Rectal smooth muscle tissue (tissue), 1 donor: Measurements from ENCODE around the gene DLG2.
A peak's percentile ranks its signal among the peaks of the same experiment; 100 is the strongest.
"Not testable (repeated sequence)": the region's sequence is repeated elsewhere in the genome, so short reads cannot be mapped to it uniquely, and the experiment has no call there.

Experiments
- H3K27ac ChIP-seq: one replicate; pipeline ENCODE4 v1.7.0; 2013; ENCODE audit warnings: low read depth, low read length, inconsistent platforms
- H3K27me3 ChIP-seq: one replicate; pipeline ENCODE4 v1.7.0; 2013; ENCODE audit warnings: low read length; ENCODE audit not compliant: control insufficient read depth, insufficient read depth
- H3K36me3 ChIP-seq: one replicate; pipeline ENCODE4 v1.7.0; 2013; ENCODE audit warnings: low read length; ENCODE audit not compliant: control insufficient read depth, insufficient read depth
- H3K4me1 ChIP-seq: one replicate; pipeline ENCODE4 v1.7.0; 2013; ENCODE audit warnings: low read length; ENCODE audit not compliant: control insufficient read depth, insufficient read depth
- H3K4me3 ChIP-seq: one replicate; pipeline ENCODE4 v1.7.0; 2013; ENCODE audit warnings: low read length
- H3K9ac ChIP-seq: one replicate; pipeline ENCODE4 v1.7.0; 2013; ENCODE audit warnings: low read length

The DLG2 gene

DNA sequence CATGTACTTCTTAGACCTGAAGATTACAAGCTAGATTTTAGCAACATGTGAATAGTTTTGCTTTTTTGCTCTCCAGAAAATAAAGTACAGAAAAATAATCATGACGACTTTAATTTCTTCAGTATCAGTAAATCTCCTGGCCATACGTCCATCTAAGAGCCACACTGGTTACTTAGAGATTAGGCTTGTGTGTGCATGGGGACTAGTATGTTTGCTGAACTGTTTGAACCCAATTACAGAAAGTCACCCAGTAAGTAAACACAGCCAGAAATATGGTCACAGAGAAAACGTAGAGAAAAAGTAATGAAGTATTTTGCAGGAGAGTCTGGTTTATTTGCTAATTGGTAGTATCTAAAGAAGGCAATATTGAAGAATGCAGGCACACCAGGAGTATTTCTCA is 1287.3 kb downstream of the DLG2 start:
- H3K4me1 ChIP-seq: no peaks in the 10 kb centered on the region
- no peak overlapping the region for H3K9ac ChIP-seq
- H3K27me3 ChIP-seq: no peaks in the 10 kb centered on the region
- no peak overlapping the region for H3K4me3 ChIP-seq
- no peak overlapping the region for H3K27ac ChIP-seq
- H3K36me3 ChIP-seq: no peaks in the 10 kb centered on the region

DNA sequence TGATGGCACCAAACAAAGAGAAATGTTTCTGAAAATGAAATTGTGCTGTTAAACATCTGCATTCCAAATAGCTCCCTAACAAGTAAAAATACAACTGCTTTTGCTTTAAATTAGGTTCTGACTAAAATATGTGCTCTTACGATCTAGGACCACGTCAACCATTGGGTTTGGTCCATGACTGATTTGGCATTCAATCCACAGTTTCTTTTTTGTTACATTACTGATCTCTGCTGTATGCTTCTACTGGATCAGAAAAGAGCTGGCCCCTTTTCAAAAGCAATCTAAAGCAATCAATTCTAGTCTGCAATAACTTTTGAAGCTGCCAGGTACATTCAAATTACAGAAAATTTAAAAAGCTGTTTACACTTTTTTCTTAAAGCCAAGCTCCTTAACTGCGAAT is 1293.9 kb downstream of the DLG2 start:
- Histone ChIP-seq H3K4me1 (no peaks in the 10 kb centered on the region), H3K9ac (no peak overlapping the region), H3K27ac (no peak overlapping the region), H3K36me3 (no peaks in the 10 kb centered on the region), H3K4me3 (no peak overlapping the region), H3K27me3 (no peaks in the 10 kb centered on the region)

DNA sequence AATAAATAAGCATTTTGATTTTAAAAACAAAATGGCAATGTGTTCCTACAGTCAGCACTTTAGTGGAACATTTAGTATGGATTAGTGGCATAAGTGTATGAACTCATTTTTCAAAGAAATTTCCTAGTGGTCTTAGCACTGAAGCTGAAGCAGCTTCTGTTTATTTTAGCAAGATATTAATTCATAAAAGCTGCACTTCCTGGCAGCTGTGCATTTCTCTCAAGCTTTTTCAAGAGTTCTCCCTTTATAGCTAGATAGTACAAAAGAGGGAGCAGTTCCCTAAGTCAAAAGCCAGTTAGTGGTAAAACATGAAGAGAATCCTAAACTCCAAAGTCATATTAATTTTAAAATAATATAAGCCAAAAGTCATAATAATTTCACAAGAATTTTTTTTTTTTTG is 1304.9 kb downstream of the DLG2 start:
- no peaks in the 10 kb centered on the region for H3K36me3 ChIP-seq
- no peak overlapping the region for H3K4me3 ChIP-seq
- H3K27me3 ChIP-seq: no peaks in the 10 kb centered on the region
- H3K9ac ChIP-seq: no peak overlapping the region
- no peak overlapping the region for H3K27ac ChIP-seq
- H3K4me1 ChIP-seq: no peaks in the 10 kb centered on the region

DNA sequence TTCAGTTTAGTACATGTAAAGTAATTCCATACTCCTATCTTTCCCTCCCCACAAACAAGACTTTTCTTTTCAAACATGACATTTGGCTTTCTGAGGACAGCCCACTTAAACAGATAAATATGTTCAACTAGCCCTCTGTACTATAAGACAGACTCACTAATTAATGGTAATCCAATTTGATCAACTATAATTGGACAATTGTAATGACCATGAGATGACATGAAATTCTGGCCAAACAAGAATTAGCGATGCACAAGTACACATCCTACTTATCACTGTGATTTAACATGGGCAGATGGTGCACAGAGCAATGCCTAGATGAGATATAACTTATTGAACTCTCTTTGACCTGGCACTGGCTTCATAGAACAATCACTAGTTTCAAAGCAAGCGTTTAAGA is 1307.3 kb downstream of the DLG2 start:
- Histone ChIP-seq H3K9ac (no peak overlapping the region), H3K4me3 (no peak overlapping the region), H3K27ac (no peak overlapping the region), H3K36me3 (no peaks in the 10 kb centered on the region), H3K4me1 (no peaks in the 10 kb centered on the region), H3K27me3 (no peaks in the 10 kb centered on the region)

GRCh38 chr11:84316866-84317555 is 1310.1 kb downstream of the DLG2 start:
- Histone ChIP-seq H3K27me3 (no peaks in the 10 kb centered on the region), H3K36me3 (no peaks in the 10 kb centered on the region), H3K4me3 (peak overlapping the region; percentile 32), H3K9ac (no peak overlapping the region), H3K4me1 (no peaks in the 10 kb centered on the region), H3K27ac (no peak overlapping the region)

- Histone ChIP-seq H3K9ac (no peak overlapping the region), H3K4me3 (no peak overlapping the region), H3K27ac (no peak overlapping the region), H3K36me3 (no peaks in the 10 kb centered on the region), H3K4me1 (no peaks in the 10 kb centered on the region), H3K27me3 (no peaks in the 10 kb centered on the region)
Observed at GRCh38 chr11:84313830-84314359, 1313.2 kb downstream of the DLG2 start.

DNA sequence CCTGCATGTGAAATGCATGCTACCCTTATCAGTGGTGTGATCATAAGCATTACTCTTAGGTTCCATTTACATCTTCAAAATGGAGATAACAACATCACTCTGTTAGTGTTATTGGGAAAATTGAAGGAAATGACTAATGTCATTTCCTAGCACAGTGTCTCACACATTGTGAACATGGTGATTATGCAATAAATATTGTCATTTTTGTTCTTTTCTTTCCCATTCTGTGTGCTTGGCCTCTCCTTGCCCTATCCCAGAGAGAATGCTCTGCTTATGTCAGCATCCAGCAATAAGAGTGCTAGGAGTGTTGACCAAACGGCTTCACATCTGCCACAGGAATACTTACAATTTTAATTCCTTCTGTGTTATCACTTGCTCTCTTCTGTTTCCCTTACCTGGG is 1316.9 kb downstream of the DLG2 start:
- Histone ChIP-seq H3K4me1 (no peaks in the 10 kb centered on the region), H3K27ac (no peak overlapping the region), H3K36me3 (no peaks in the 10 kb centered on the region), H3K4me3 (no peak overlapping the region), H3K9ac (no peak overlapping the region), H3K27me3 (no peaks in the 10 kb centered on the region)

DNA sequence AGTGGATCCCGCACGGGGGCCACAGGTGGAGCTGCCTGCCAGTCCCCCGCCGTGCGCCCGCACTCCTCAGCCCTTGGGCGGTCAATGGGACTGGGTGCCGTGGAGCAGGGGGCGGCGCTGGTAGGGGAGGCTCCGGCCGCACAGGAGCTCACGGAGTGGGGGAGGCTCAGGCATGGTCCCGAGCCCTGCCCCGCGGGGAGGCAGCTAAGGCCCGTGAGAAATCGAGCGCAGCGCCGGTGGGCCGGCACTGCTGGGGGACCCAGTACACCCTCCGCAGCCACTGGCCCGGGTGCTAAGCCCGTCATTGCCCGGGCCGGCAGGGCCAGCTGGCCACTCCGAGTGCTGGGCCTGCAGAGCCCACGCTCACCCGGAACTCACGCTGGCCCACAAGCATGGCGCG is 1318.7 kb downstream of the DLG2 start:
- H3K9ac ChIP-seq, H3K4me3 ChIP-seq, H3K36me3 ChIP-seq, H3K27ac ChIP-seq, H3K27me3 ChIP-seq, H3K4me1 ChIP-seq: not testable (repeated sequence)

- Histone ChIP-seq H3K27me3 (no peaks in the 10 kb centered on the region), H3K9ac (no peak overlapping the region), H3K4me1 (no peaks in the 10 kb centered on the region), H3K27ac (no peak overlapping the region), H3K4me3 (no peak overlapping the region), H3K36me3 (no peaks in the 10 kb centered on the region)
Observed at GRCh38 chr11:84300092-84300491, 1327.1 kb downstream of the DLG2 start.

DNA sequence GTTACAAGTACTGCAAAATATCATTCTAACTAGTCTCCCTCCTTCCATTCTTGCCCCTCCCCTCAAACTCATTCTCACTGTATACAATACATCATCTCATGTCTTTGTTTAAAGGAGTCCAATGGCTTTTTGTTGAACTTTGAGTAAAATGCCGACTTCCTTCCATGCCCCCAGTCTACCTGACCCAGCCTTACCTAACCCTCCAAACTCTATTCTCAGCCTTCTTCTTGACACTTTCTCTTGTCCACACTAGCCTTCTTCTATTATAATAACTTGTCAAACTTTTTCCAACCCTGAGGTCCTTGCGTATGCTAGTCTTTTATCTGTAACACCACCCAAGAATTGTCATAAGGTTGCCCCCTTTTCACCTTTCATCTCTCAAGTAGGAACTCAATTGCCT is 1329.6 kb downstream of the DLG2 start:
- Histone ChIP-seq H3K27me3 (no peaks in the 10 kb centered on the region), H3K4me1 (no peaks in the 10 kb centered on the region), H3K27ac (no peak overlapping the region), H3K36me3 (no peaks in the 10 kb centered on the region), H3K9ac (no peak overlapping the region), H3K4me3 (no peak overlapping the region)

GRCh38 chr11:84295815-84296214 is 1331.3 kb downstream of the DLG2 start:
- H3K4me3 ChIP-seq: no peak overlapping the region
- no peak overlapping the region for H3K9ac ChIP-seq
- H3K27me3 ChIP-seq: no peaks in the 10 kb centered on the region
- H3K36me3 ChIP-seq: no peaks in the 10 kb centered on the region
- no peak overlapping the region for H3K27ac ChIP-seq
- no peaks in the 10 kb centered on the region for H3K4me1 ChIP-seq

- no peak overlapping the region for H3K9ac ChIP-seq
- H3K4me3 ChIP-seq: no peak overlapping the region
- H3K27ac ChIP-seq: no peak overlapping the region
- H3K4me1 ChIP-seq: no peaks in the 10 kb centered on the region
- no peaks in the 10 kb centered on the region for H3K27me3 ChIP-seq
- no peaks in the 10 kb centered on the region for H3K36me3 ChIP-seq
Observed at GRCh38 chr11:84292955-84293354, 1334.2 kb downstream of the DLG2 start.

DNA sequence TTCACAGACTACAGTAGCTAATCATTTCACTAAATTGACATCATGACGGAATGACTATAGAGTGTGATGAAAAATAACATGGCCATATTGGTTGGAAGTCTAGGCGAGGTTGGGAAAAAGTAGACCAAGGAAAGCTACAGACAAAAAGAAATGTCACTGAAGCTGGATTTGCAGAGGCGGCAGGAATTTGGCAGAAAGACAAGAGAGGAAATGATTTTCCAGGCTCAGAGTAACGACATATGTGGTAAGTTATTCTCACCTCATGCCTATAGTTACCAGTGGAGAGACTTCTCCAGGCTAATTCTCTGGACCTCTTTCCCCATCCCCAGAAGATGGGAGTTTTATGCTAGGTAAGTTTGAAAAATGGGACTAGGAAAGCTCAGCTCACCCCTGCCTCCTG is 1335.1 kb downstream of the DLG2 start:
- Histone ChIP-seq H3K27me3 (no peaks in the 10 kb centered on the region), H3K27ac (no peak overlapping the region), H3K36me3 (no peaks in the 10 kb centered on the region), H3K4me3 (no peak overlapping the region), H3K4me1 (no peaks in the 10 kb centered on the region), H3K9ac (no peak overlapping the region)
